Measurements from ENCODE around the gene KXD1. TPM values are rescaled to one million over a fixed set of nuclear protein-coding genes. Genes with fewer than 3 reads are reported as not detected.

KXD1 gene
- total and polyA plus RNA-seq, 2 donors (not counting 1 experiment from before 2014, with no cell fraction given), result 63.3 to 108 TPM

GRCh38 chr19:18566953-18567352 is 9.3 kb downstream of the KXD1 start:
- Histone ChIP-seq H3K36me3 (ENCODE audit: control insufficient read depth, insufficient read depth, low read length) (peaks cover 25% of the 10 kb centered on the region), H3K79me2 (ENCODE audit: control insufficient read depth, insufficient read depth, low read length) (peaks cover 3% of the 10 kb centered on the region), H3K4me2 (ENCODE audit: extremely low read depth, insufficient read depth, low read length) (no peak overlapping the region), H3K4me1 (ENCODE audit: control insufficient read depth, extremely low read depth, insufficient read depth, low read length) (no peaks in the 10 kb centered on the region), H3K4me3 (replicated peaks in 1 of 4; ENCODE audit: control extremely low read depth in 1 of 4, insufficient read depth in 1 of 4, low read depth in 3 of 4, low read length in 4 of 4) (no peak overlapping the region), H4K20me1 (ENCODE audit: control insufficient read depth, extremely low read depth, insufficient read depth, low read length) (no peaks in the 10 kb centered on the region), H3K27ac (ENCODE audit: insufficient read depth, low read length) (no peak overlapping the region), H3K9me3 (ENCODE audit: control insufficient read depth, insufficient read depth, low read depth, low read length) (no peaks in the 10 kb centered on the region), H3K9ac (ENCODE audit: insufficient read depth, low read length) (no peak overlapping the region), H3K27me3 (ENCODE audit: control insufficient read depth, insufficient read depth, low read length) (no peaks in the 10 kb centered on the region), H2AFZ (ENCODE audit: low read length) (no peak overlapping the region)
- no peak for TF ChIP-seq CTCF (conservative IDR thresholded peaks at IDR 0.05 in 1 of 2, IDR thresholded peaks at IDR 0.05 in 1 of 2; ENCODE audit: low read depth in 1 of 2, low read length in 2 of 2)
- TF ChIP-seq EZH2 (IDR thresholded peaks at IDR 0.05; ENCODE audit: low read length, missing control alignments), result no peak
- DNase-seq (ENCODE audit: low read depth in 2 of 2), result no peak

GRCh38 chr19:18568367-18568766 is 10.7 kb downstream of the KXD1 start:
- no peak overlapping the region for H3K27ac ChIP-seq (ENCODE audit: insufficient read depth, low read length)
- TF ChIP-seq CTCF (conservative IDR thresholded peaks at IDR 0.05 in 1 of 2, IDR thresholded peaks at IDR 0.05 in 1 of 2; ENCODE audit: low read depth in 1 of 2, low read length in 2 of 2) (no peak), EZH2 (IDR thresholded peaks at IDR 0.05; ENCODE audit: low read length, missing control alignments) (no peak)
- H4K20me1 ChIP-seq (ENCODE audit: control insufficient read depth, extremely low read depth, insufficient read depth, low read length), result peaks cover 5% of the 10 kb centered on the region
- peaks cover 8% of the 10 kb centered on the region for H3K4me1 ChIP-seq (ENCODE audit: control insufficient read depth, extremely low read depth, insufficient read depth, low read length)
- no peak overlapping the region for H2AFZ ChIP-seq (ENCODE audit: low read length)
- H3K9me3 ChIP-seq (ENCODE audit: control insufficient read depth, insufficient read depth, low read depth, low read length), result no peaks in the 10 kb centered on the region
- DNase-seq (ENCODE audit: low read depth in 2 of 2), result no peak
- no peak overlapping the region for H3K4me2 ChIP-seq (ENCODE audit: extremely low read depth, insufficient read depth, low read length)
- H3K36me3 ChIP-seq (ENCODE audit: control insufficient read depth, insufficient read depth, low read length), result peaks cover 24% of the 10 kb centered on the region
- H3K27me3 ChIP-seq (ENCODE audit: control insufficient read depth, insufficient read depth, low read length), result no peaks in the 10 kb centered on the region
- no peak overlapping the region for H3K4me3 ChIP-seq (replicated peaks in 1 of 4; ENCODE audit: control extremely low read depth in 1 of 4, insufficient read depth in 1 of 4, low read depth in 3 of 4, low read length in 4 of 4)
- H3K79me2 ChIP-seq (ENCODE audit: control insufficient read depth, insufficient read depth, low read length), result peaks cover 17% of the 10 kb centered on the region
- H3K9ac ChIP-seq (ENCODE audit: insufficient read depth, low read length), result no peak overlapping the region

- H3K36me3 ChIP-seq (ENCODE audit: control insufficient read depth, insufficient read depth, low read length), result peaks cover 36% of the 10 kb centered on the region
- H3K4me3 ChIP-seq (replicated peaks in 1 of 4; ENCODE audit: control extremely low read depth in 1 of 4, insufficient read depth in 1 of 4, low read depth in 3 of 4, low read length in 4 of 4), result peak within 1 kb of the TSS; percentile 86 to 100 (median 96)
- H4K20me1 ChIP-seq (ENCODE audit: control insufficient read depth, extremely low read depth, insufficient read depth, low read length), result peaks cover 5% of the 10 kb centered on the region
- no peak for TF ChIP-seq CTCF (conservative IDR thresholded peaks at IDR 0.05 in 1 of 2, IDR thresholded peaks at IDR 0.05 in 1 of 2; ENCODE audit: low read depth in 1 of 2, low read length in 2 of 2)
- TF ChIP-seq EZH2 (IDR thresholded peaks at IDR 0.05; ENCODE audit: low read length, missing control alignments), result no peak
- H2AFZ ChIP-seq (ENCODE audit: low read length), result peak within 1 kb of the TSS; percentile 38
- H3K4me2 ChIP-seq (ENCODE audit: extremely low read depth, insufficient read depth, low read length), result peak within 1 kb of the TSS; percentile 99
- H3K79me2 ChIP-seq (ENCODE audit: control insufficient read depth, insufficient read depth, low read length), result peaks cover 24% of the 10 kb centered on the region
- peak within 1 kb of the TSS; percentile 91 for H3K27ac ChIP-seq (ENCODE audit: insufficient read depth, low read length)
- no peaks in the 10 kb centered on the region for H3K9me3 ChIP-seq (ENCODE audit: control insufficient read depth, insufficient read depth, low read depth, low read length)
- DNase-seq (ENCODE audit: low read depth in 2 of 2), result peak; percentile 96 to 97
- H3K27me3 ChIP-seq (ENCODE audit: control insufficient read depth, insufficient read depth, low read length), result no peaks in the 10 kb centered on the region
- peak within 1 kb of the TSS; percentile 91 for H3K9ac ChIP-seq (ENCODE audit: insufficient read depth, low read length)
- H3K4me1 ChIP-seq (ENCODE audit: control insufficient read depth, extremely low read depth, insufficient read depth, low read length), result peaks cover 8% of the 10 kb centered on the region
These were observed 14.1 kb downstream of the KXD1 start, which contains the start of gene UBA52 for GRCh38 chr19:18571564-18572344. TSS of gene UBA52 (plus strand) at chr19:18571857. CDS start at chr19:18573301, 1,444 bp downstream.
